ENCODE results near the gene UROC1. TPM values are rescaled to one million over a fixed set of nuclear protein-coding genes. Genes with fewer than 3 reads are reported as not detected.

Gene UROC1
- total RNA-seq, 1 experiment from 2014 or later = not detected

GRCh38 chr3:126469479-126469878 lies 48.1 kb downstream of the UROC1 start:
- peaks cover 3% of the 10 kb centered on the region for H3K23me2 ChIP-seq (ENCODE audit: insufficient read length, low read depth, low read length, poor library complexity, severe bottlenecking)
- no peaks in the 10 kb centered on the region for H3K9me3 ChIP-seq (ENCODE audit: control insufficient read depth, low read depth, low read length)
- no peak overlapping the region for H3K56ac ChIP-seq (ENCODE audit: insufficient read length, low read depth, low read length)
- no peak overlapping the region for H3K14ac ChIP-seq (ENCODE audit: insufficient read depth, low read length)
- H2AFZ ChIP-seq (ENCODE audit: low read length) = no peak overlapping the region
- H3K4me2 ChIP-seq (ENCODE audit: insufficient read depth, insufficient read length, low read length) = no peak overlapping the region
- no peaks in the 10 kb centered on the region for H3K27me3 ChIP-seq (ENCODE audit: insufficient read depth, low read length)
- H2BK120ac ChIP-seq (ENCODE audit: low read depth, low read length, poor library complexity, severe bottlenecking) = no peak overlapping the region
- H3K4ac ChIP-seq (ENCODE audit: low read depth, low read length) = no peak overlapping the region
- H3K4me3 Mint-ChIP-seq = no peak overlapping the region
- no peak overlapping the region for H4K91ac ChIP-seq (ENCODE audit: insufficient read length, low read depth, low read length)
- H3K4me1 Mint-ChIP-seq = peaks cover 21 to 22% of the 10 kb centered on the region in 2 experiments
- DNase-seq = no peak
- WGBS (ENCODE audit: extremely low coverage, insufficient read length, low lambda C conversion rate) = no CpG with 5 or more reads among the region's 11 CpGs
- H2BK5ac ChIP-seq (ENCODE audit: insufficient read length, low read length) = no peak overlapping the region
- peaks cover 10% of the 10 kb centered on the region for H3K79me1 ChIP-seq (ENCODE audit: insufficient read depth, low read depth, low read length, poor library complexity, severe bottlenecking)
- no peak overlapping the region for H2AK5ac ChIP-seq (ENCODE audit: insufficient read length, low read length)
- H3K27me3 Mint-ChIP-seq (ENCODE audit: low read depth) = no peaks in the 10 kb centered on the region
- H3K9me3 Mint-ChIP-seq = no peaks in the 10 kb centered on the region; a peak in 1 of 5 replicates
- H4K8ac ChIP-seq (replicated peaks; ENCODE audit: insufficient read length, low read depth, low read length) = no peak overlapping the region
- H3K18ac ChIP-seq (ENCODE audit: insufficient read length, low read depth, low read length) = no peak overlapping the region
- no peak overlapping the region for H3K27ac ChIP-seq (ENCODE audit: insufficient read length, low read depth, low read length)
- peaks cover 51 to 78% (median 73%) of the 10 kb centered on the region in 3 experiments for H3K36me3 Mint-ChIP-seq (ENCODE audit: insufficient read depth in 1 of 3, low read depth in 3 of 3)
- H3T11ph ChIP-seq (ENCODE audit: low read length) = no peak overlapping the region
- TF ChIP-seq, protein P1, sequence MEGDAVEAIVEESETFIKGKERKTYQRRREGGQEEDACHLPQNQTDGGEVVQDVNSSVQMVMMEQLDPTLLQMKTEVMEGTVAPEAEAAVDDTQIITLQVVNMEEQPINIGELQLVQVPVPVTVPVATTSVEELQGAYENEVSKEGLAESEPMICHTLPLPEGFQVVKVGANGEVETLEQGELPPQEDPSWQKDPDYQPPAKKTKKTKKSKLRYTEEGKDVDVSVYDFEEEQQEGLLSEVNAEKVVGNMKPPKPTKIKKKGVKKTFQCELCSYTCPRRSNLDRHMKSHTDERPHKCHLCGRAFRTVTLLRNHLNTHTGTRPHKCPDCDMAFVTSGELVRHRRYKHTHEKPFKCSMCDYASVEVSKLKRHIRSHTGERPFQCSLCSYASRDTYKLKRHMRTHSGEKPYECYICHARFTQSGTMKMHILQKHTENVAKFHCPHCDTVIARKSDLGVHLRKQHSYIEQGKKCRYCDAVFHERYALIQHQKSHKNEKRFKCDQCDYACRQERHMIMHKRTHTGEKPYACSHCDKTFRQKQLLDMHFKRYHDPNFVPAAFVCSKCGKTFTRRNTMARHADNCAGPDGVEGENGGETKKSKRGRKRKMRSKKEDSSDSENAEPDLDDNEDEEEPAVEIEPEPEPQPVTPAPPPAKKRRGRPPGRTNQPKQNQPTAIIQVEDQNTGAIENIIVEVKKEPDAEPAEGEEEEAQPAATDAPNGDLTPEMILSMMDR (conservative IDR thresholded peaks at IDR 0.05) = no peak
- H3K4me1 ChIP-seq (ENCODE audit: insufficient read depth, low read length) = peaks cover 6% of the 10 kb centered on the region; the same call in 1 of the 2 replicates
- no peak overlapping the region for H3K23ac ChIP-seq (ENCODE audit: insufficient read length, low read depth, low read length)
- no peak overlapping the region for H2BK20ac ChIP-seq (ENCODE audit: low read depth, low read length, poor library complexity, severe bottlenecking)
- peaks cover 8% of the 10 kb centered on the region; the same call in 1 of the 2 replicates for H3K79me2 ChIP-seq (ENCODE audit: insufficient read depth, low read length)
- H2BK15ac ChIP-seq (ENCODE audit: low read depth, low read length) = no peak overlapping the region
- H3K27ac Mint-ChIP-seq = peak overlapping the region in 2 of 3 experiments; percentile 25 to 66; a peak in 3 of 7 replicates
- no peak overlapping the region for H4K5ac ChIP-seq (ENCODE audit: insufficient read length, low read depth, low read length)
- no peak overlapping the region for H2BK12ac ChIP-seq (ENCODE audit: insufficient read length, low read depth, low read length)
- H3K9ac ChIP-seq (ENCODE audit: extremely low read depth, insufficient read length, low read length) = no peak overlapping the region
- no peaks in the 10 kb centered on the region for H4K20me1 ChIP-seq (ENCODE audit: control insufficient read depth, insufficient read depth, insufficient read length)
